Right ventricle myocardium inferior (tissue), 1 donor: Measurements from ENCODE around the gene STARD9. TPM values are rescaled to one million over a fixed set of nuclear protein-coding genes. Genes with fewer than 3 reads are reported as not detected.

Experiments
- ATAC-seq: fragments of 200-7000 bp; cut with Tn5 transposase; one replicate; pipeline ENCODE4 v1.9.1; 2020; ENCODE audit warnings: mild to moderate bottlenecking, moderate library complexity
- DNase-seq: peaks from one replicate; pipeline ENCODE4 v3.0.0; 2021; ENCODE audit errors: missing footprints
- intact Hi-C: fragments of 100-400 bp; cut with DNase I; formaldehyde crosslinking; loops from one replicate; pipeline ENCODE4 v1.11.0; 2022
- total RNA-seq: library from RNA; stranded (reverse); fragmentation: NEBNext Ultra II Directional; extraction: Animal tissue kit (Norgen Biotek cat#: 25700); gene quantifications from one replicate; pipeline ENCODE4 v1.2.1, GENCODE V29; 2021
- donor health status: DM: no; HTN: yes; CAD: no; lungs with severe emphysema.

Gene STARD9
- total RNA-seq, 1 donor from 2014 or later: 7.2 TPM

DNA sequence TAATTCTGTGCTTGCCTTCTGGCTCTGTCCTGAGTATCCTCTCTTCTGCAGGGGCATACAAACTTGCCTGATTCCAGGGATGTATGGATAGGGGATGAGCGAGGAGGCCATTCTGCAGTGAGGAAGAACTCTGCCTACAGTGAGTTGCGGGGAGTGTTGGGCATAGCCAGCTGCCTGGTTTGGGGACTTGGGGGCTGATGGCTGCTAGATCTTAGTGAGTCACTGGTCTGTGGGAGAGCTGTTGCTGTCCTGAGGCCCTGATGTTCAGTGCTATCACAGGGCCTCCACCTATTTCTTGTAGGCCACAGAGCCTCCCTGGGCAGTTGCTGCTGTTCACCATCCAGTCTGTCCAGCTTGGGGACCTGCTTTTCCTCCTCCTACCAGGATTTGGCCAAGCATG lies 141.2 kb downstream of the STARD9 start:
- ATAC-seq (no peak), DNase-seq (no peak)
- intact Hi-C loops: no loop called here

DNA sequence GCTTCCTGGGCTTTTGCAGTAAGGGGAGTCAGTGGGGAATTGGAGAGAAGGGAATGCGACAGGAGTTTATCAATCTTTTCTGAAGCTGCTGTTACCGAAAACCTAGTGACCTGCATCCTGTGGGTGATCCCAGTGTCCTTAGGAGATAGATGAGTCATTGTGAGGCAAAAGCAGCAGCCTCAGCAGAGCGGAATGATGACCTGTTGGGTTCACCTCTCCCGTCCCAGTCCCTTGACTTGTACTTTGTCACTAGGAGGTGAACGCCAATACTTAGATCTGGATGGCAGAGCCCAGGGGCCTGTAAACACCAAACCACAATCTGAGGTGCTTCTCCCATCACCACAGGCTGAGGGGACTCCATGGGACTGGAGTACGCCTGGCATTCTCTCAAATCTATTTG lies 143.6 kb downstream of the STARD9 start:
- no peak for ATAC-seq
- intact Hi-C loops: no loop called here
- DNase-seq: no peak

DNA sequence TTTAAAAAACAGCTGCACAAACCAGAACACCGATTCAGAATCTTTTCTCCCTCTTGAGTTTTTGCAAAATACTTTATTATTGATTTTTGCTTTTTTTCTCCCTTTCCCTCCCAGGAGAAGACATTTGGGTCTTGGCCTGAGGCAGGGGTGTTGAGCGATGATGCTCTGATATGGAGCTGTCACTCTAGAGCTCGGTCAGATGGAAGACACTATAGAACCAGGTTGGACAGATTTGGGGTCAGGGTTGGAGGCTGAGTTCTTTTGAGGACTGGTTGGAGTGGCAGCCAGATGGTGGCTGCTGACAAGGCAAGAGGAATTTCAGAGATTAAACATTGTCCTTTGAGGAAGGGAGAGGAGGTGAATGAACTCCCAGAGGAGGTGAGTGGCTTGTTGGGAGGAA lies 144.7 kb downstream of the STARD9 start:
- intact Hi-C loops: no loop called here
- DNase-seq: no peak
- no peak for ATAC-seq

DNA sequence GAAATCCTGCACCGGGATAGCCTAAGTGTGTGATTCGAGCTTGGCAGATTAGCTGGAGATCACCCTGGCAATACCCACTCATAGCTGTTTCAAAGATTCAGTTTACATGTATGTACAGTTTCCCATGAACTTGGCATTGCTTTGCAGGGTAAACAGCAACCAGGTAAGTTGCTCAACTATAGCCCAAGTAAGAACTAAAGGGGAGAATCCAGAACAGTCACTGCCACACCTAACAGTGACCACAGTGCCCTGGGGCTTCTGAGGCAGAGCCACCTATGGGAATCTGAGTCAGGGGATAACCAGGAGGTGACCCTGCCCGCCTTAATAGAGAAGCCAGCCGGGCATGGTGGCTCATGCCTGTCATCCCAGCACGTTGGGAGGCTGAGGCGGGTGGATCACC lies 145.6 kb downstream of the STARD9 start:
- DNase-seq (no peak), ATAC-seq (no peak)
- intact Hi-C loops: no loop called here

DNA sequence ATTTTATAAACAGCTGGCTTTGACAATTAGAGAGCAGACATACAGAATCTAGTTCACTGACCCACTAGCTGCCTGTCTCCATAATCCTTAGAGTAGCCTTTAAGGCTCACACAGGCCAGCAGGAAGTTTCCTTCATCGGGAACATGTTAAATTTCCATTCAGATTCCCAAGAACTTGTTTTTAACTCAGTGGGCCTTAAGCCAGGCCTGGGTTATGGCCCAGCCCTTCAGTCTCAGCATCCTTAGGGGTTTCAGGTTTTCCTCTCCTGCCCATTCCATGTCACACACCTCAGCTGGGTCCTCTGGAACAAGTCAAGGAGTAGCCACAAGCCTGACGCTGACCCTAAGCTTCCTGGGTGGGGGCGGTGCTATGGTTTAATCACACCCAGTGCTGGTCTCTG lies 146.5 kb downstream of the STARD9 start:
- intact Hi-C loops: no loop called here
- ATAC-seq (peak; percentile 11), DNase-seq (no peak)

DNA sequence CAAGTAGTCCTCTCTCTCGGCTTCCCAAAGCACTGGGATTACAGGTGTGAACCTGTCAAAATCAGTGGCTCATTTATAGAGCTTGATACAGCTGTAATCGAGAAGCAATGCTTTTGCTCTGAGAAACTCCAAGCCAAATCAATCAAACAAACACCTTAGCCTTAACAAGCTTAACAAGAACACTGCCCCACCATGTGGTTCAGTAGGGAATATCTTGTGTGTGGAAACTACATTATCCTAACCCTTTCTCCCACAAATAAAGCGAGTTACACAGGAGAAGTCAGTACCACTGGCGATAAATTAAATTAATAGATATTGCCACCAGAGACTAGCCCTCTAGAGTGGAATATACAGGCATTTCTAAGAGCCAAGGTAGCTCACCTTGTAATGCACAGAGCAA lies 147.7 kb downstream of the STARD9 start:
- DNase-seq: no peak
- ATAC-seq: no peak
- intact Hi-C loops: no loop called here

DNA sequence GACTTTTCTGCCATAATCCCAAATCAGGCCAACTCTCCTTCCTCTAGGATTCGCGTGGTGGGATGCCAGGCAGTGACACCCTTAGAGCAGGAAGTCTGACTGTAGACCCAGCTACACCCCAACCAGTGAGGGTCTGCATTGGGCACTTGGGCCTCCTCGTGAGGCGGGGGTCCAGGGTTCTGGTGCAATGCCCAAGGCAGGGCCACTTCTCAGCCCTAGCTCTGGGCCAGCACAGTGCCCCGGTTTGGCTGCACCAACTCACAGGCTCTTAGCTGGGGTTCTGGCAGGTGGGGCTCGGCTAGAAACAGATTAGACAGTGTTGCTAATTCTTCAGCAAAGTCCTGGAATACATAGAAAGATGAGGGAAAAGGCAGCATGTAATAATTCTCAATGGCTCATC lies 148.9 kb downstream of the STARD9 start:
- intact Hi-C loops: no loop called here
- no peak for DNase-seq
- ATAC-seq: no peak

DNA sequence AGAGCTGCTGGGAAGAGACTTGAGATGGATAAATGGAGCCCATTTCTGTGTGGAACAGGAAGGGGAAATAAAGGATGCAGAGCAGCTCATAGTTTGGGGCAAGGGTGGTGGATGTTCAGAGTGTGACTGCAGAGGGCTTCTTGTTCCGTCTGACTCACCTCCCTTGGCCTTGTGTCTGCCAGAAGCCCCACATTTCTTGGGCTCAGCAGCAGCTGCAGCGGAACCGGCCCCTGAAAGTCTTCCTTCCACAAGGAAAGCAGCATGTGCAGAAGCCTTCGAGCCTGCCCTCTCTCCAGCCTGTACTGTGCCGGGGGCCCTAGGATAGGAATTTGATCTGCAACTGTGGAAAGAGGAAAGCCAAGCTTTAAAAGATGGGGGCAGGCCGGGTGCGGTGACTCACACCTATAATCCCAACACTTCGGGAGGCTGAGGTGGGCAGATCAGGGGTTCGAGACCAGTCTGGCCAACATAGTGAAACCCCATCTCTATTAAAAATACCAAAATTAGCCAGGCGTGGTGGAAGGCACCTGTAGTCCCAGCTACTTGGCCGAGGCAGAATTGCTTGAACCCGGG lies 150.0 kb downstream of the STARD9 start:
- ATAC-seq: no peak
- intact Hi-C loops: no loop called here
- DNase-seq: no peak

DNA sequence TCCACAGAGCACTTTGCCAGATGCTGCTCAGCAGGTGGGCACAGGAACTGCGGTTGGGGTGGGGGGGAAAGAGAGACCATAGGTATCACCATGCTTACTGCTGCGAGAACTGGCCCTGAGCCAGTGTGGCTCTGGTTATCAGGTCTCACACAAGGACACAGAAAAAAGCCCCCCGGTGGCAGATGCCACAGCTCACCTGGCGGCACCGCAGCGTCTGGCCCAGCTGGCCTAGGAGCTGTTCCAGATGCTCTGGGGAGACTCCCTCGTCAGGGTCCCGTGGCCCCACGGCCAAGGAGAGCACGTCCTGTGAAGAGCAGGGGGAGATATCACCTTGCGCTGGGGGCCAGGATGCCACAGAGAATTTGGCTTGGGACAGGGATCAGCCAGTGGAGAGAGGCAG lies 150.7 kb downstream of the STARD9 start:
- intact Hi-C loops: no loop called here
- no peak for ATAC-seq
- DNase-seq: no peak

DNA sequence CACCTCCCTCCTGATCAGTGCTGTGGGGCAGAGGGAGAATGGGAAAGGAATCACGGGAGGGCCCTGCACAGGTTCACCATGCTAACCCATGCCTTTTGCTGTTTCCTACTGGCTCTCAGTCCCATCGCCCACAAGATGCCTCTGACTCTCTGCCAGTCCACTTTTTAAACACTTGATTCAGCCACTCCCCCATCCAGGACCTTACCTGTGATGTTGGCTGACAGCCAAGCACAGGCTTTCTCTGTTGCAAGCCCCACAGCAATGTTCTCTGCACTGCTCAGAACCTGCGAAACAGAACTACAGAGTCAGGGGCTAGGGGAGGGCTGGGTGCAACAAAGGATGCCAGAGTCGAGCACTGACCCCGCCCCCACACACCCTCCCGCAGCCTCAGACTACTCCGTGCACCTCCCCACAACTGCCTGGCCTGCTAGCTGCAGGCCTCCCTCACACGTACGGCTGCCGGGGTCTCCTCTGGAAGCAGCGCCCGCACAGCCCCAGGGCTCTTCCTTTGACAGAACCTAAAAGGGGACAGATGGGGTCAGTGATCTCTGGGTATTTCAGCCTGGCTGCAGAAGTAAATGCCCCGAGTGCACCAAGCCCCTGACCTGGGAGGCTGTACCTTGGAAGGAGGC lies 152.5 kb downstream of the STARD9 start:
- no peak for DNase-seq
- intact Hi-C loops: no loop called here
- no peak for ATAC-seq

DNA sequence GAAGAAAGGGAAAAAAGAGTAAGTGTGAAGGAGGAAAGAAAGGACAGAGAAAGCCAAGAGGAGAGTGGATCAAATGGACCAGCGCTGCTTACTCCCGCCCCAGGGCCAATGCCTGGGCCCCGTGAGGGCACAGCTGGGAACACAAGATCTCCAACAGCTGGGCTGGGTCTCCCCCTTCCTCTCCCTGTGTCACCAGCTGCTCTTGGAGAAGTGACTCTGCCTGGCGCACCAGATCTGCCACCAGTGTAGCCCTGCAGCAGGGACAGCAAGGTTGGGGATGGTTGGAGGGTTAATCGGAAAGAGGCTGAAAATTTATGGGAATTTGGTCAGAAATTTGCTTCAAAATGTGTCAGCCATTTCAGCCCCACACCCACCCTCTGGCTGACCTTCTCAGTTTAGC lies 153.2 kb downstream of the STARD9 start:
- DNase-seq (no peak), ATAC-seq (no peak)
- intact Hi-C loops: no loop called here

DNA sequence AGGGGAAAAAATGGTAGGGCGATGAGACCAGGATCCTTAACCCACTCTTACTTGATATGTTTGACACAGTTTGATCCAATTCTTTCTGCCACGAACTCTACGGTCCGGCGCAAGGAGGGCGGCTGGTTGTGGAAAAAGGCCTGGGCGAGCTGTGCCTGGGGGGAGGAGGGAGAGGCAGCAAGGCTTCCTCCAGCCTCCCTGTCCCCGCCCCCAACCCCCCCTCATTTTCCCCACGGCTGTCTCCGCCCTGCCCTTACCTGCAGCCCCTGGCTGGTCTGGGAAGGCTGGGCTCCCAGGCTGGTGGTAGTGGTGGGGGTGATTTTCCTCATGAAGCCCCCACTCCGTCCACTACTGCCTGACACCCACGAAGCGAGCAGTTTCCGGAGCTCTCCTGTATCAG lies 153.6 kb downstream of the STARD9 start:
- no peak for DNase-seq
- ATAC-seq: no peak
- intact Hi-C loops: no loop called here

DNA sequence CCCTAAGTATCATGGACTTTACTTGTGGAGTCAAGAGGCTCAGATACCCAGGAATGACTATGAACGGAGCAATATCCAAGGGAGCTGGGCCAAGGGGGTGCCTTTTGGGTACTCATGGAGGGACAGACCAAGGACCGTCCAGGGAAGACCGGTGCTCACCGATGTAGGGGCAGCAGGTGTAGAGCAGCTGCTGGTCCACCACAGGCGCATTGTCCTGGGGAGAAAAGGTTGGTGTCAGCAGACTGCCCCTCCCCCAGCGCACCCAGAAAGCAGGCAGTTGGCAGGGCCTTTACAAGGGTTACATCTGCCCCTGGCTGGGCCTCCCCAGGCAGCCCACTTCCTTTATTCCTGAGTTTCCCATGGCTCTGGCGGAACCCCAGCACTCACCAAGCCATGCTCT lies 154.0 kb downstream of the STARD9 start:
- DNase-seq: no peak
- no peak for ATAC-seq
- intact Hi-C loops: no loop called here

DNA sequence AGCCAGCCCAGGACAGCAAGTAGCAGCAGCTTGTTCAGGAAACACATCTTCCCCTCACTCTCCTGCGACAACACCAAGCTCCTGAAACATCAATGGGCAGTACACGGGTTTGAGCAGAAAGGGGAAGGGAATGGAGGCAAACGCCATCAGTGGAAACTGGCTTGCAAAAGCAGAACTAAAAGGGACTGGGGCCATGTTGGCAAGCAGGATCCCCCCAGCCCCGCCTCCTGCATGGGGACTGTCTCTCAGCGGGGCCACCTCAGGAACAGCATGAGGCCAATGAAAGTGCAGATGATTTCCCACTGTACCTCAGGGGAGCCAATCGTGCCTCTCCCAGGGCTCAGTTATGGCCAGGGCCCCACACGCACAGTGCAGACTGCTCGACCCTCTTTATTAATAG lies 154.7 kb downstream of the STARD9 start:
- intact Hi-C loops: loop anchor here (10.0 kb wide), 1 partner anchor 195 kb away; the partner anchor contains the start of gene TTBK2
- DNase-seq (no peak), ATAC-seq (no peak)

DNA sequence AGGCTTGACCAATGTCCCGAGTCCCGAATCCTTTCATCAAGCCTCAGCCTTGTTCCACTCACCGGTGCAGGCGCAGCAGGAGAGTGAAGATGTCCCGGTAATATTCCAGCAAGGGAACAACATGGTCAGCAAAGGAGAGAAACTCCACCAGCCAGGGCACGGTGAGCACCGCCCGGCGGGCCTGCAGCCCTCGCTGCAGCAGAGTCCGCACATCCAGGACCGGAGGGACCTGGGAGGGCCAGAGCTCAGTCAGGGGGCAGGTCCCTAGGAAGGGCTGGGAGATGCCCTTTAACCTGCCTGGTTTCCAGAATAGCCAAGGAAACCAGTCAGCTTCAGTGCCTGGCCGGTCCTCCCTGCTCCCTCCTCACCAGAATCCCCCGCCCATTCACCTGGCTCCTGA lies 155.1 kb downstream of the STARD9 start:
- DNase-seq (no peak), ATAC-seq (no peak)
- intact Hi-C loops: loop anchor here (10.0 kb wide), 1 partner anchor 194 kb away; the partner anchor contains the start of gene TTBK2

DNA sequence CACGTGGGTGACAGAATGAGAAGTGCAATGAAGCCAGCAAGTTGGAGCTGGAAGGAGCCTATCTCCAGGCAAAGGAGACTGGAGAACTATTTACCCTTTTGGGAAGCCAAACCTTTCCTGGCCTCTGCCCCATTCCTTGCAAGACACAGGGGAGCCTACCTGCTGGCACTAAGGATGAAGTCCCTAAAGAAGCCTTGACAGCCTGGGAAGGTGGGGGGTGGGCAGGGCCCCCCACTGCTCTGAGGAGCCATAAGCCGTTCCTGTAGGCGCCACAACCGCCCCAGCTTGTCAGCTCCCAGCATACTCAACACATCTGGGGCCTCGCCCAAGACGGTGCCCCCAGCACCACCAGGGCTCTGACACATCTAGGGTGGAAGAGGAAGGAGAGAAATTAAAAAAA lies 156.1 kb downstream of the STARD9 start:
- no peak for ATAC-seq
- DNase-seq: no peak
- intact Hi-C loops: loop anchor here (10.0 kb wide), 1 partner anchor 193 kb away; the partner anchor contains the start of gene TTBK2

DNA sequence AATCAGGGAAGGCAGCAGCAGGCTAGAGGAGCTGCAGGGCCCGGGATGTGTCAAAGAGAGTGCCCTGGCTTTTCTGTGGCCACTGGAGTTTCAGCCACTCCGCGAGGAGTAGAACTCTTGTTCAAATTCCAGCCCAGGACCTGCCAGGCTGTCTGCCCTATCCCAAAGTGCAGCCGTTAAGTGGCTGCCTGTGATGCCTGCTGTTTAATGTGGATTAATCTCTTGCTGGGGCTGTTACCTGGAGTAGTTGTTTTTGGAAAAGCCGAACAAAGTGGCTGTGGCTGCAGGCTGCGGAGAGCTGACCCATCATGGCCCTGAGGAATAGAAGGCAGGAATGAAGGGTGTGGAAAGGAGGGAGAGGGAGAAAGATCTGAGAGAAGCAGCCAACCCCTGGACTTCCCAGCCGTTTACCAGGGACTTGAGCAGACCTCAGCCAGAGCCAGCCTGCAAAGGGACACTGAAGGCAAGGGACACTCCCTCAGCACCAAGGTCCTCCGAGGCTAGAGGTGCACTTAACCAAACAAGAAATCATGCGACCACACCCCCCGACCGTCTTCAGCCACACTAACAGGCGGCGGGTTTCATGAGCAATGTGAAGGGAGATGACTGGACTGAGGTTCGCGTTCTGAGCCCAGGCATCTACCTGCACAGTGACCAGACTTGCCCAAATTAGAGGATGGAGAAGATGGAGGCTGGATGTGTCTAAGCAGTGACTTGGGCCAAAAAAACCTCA lies 156.9 kb downstream of the STARD9 start:
- DNase-seq (no peak), ATAC-seq (no peak)
- intact Hi-C loops: loop anchor here (10.0 kb wide), 1 partner anchor 193 kb away; the partner anchor contains the start of gene TTBK2

DNA sequence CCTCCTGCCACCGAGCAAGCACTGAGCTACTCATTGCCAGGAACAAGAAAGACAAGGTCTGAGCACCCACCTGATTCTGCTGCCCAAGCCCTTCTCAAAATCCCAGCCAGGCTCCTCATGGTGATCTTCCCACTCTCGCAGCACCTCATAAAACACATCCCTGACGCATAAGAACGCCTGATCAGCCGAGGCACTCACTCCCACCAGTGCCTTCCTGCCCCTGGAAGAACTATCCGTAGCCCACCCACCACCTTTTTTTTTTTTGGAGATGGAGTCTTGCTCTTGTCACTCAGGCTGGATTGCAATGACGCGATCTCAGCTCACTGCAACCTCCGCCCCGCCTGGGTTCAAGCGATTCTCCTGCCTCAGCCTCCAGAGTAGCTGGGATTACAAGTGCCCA lies 157.6 kb downstream of the STARD9 start:
- DNase-seq (no peak), ATAC-seq (no peak)
- intact Hi-C loops: loop anchor here (10.0 kb wide), 1 partner anchor 192 kb away; the partner anchor contains the start of gene TTBK2

DNA sequence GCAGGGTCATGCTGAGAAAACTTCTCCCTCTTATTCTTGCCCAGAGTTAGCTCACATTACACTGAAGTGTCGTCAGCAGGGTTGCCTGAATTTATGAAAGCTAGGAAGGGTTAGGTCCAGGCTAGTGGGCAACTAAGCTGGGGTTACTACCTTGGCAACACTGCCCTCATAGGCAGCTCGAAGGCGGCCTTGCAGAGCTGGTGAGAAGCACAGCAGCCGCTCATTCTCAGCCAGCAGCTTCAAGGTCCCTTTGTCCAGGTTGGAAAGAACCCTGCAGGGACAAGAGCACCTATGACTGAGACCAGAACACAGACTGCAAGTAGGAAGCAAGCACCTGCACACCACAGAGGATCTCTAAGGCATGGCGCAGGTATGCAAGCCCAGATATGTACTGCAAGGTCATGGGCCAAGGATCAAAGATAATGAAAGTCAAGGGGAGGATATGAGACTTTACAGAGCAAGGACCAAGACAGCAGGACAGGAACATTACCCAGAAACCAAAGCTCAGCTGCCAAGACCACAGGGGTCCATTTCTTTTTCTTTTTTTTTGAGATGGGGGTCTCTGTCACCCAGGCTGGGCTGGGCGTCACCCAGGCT lies 158.8 kb downstream of the STARD9 start:
- intact Hi-C loops: loop anchor here (10.0 kb wide), 1 partner anchor 191 kb away; the partner anchor contains the start of gene TTBK2
- no peak for ATAC-seq
- no peak for DNase-seq
